GM19467 (cell line): ENCODE measurements around the gene REEP3.

Source experiments
- ATAC-seq: cut with Tn5 transposase; IDR thresholded peaks from one replicate; pipeline ENCODE4 v1.9.1; 2021; ENCODE audit warnings: mild to moderate bottlenecking, moderate library complexity; ENCODE audit not compliant: unreplicated experiment

The REEP3 gene

GRCh38 chr10:63505562-63505961 lies 15.6 kb upstream of the REEP3 start:
- no peak for ATAC-seq

GRCh38 chr10:63506554-63506953 lies 14.6 kb upstream of the REEP3 start:
- ATAC-seq: no peak

GRCh38 chr10:63515002-63515763 lies 6.0 kb upstream of the REEP3 start:
- ATAC-seq: no peak

DNA sequence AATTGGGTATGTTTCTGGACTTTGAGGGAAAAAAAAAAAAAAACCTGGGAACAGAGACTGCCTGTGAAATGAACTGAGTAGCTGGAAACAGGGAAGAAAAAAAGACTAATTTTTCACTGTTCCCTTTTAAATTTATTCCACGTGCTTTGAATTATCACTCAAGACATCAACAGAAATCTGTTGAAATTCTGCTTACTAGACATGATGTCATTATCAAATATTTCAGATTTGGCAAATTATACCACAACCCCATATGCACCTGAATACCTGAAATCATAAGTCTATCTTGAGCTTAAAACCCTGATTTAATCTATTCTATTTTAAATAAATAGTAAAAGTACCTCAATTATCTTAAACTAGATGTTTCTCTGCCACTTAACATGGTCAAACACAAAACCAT lies 5.0 kb upstream of the REEP3 start:
- ATAC-seq: no peak

DNA sequence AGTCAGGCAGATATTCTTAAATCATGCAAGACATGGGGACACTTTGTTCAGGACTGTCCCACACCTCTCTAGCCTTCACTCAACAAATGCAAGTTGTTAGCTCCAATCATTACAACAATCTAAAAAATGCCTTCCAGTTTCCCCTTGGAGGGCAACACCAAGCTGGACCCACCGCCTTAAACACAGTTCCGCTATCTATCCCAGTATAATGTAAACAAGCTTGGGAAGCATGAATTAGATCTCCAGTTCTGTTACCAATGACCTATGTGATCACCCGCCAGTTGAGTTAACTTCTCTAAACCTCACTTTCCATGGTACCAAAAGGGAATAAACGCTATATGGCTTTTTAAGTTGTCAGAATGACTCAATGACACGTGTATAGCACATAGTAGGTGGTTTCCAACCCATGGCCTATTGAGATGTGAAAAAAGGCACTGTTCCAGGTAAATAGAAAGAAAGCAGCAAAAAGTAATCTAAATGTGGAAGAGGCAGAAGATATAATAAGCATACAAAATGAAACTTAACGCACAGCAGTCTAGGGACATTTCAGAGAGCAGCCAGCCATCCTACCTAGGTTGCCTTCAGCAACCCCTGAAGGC lies 2.4 kb upstream of the REEP3 start:
- ATAC-seq: no peak

GRCh38 chr10:63521416-63522276 lies 445 bp downstream of the REEP3 start:
- ATAC-seq: peak; percentile 63

DNA sequence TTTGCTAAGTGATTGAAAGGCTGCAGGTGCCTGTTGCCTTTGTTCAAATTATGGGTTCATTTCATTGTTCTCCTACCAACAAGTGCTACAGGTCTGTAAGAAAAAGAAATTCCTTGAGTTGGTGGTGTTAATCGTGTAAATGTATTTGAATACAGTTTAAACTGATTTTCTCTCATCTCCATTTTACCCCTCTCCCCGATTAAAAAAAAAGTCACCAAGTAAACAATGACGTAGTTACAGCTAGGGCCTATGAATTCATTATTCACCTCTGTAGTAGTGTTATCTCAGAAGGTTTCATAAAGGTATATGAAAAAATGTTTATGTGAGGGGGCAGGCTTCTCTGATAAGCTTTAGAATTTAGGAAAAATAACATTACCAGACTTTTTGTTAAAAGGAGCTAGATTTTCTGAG lies 1.1 kb downstream of the REEP3 start:
- no peak for ATAC-seq

DNA sequence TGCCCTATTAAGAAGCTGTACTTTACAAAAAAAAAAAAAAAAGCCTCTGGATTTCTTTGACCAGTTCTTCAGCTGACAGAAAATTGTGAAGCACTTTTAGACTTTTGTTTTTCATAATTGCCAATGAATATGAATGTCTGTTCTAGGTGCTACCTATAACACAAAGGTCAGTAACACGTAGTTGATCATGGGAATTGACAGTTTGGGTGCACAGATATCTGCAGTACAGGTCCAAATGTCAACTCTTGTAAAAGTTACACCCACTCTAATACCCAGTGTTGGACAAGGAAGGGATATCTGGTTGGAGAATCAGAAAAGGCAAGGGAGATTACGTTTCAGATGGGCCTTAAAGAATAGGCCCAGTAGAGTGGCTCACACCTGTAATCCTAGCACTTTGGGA lies 1.8 kb downstream of the REEP3 start:
- no peak for ATAC-seq

DNA sequence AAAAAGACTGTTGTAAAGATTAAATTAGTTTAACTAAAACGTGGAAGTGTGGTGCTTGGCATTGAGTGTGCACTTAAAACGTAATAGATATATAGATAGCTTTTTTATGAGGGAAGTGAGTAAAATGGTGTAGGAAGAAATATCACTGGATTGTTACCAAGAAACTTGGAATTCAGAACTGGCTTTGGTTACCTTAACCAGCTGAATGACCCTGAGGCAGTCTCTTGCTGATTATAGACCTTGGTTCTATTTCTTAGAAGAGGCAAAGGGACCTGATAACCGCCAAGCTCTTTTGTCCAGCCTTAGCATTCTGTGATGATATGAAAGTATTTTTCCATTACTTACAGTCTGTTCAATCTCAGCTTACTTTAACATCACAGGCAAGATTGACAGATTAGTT lies 3.8 kb downstream of the REEP3 start:
- ATAC-seq: no peak

- ATAC-seq: no peak
Observed at GRCh38 chr10:63527401-63527800, 6.2 kb downstream of the REEP3 start.

DNA sequence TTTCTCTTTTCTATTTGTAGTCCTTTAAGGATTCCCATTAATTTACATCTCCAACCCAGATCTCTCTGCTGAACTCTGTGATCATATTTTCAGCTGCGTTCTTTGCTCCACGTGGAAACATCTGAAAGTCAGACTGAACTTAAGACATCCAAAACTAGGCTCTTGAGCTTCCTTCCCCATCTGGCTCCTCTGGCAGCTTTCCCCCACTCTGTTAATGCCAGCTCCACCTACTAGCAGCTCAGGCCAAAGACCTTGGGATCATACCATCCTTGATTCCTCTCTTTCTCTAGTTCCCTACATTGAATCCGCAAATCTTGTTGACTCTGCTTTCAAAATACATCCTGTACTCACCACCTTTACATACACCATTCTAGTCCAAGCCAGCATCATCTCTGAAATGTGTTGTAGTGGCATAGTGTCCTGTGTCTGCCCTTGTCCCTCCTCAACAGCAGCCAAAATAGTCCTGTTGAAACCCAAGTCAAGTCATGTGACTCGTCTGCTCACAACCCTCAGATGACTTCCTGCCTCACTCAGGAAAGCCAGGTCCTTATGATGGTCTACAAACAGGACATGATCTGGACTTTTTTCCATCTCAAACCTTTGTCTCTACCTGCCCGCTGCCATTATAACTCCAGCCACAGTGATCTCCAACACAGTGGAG lies 7.0 kb downstream of the REEP3 start:
- ATAC-seq: no peak

DNA sequence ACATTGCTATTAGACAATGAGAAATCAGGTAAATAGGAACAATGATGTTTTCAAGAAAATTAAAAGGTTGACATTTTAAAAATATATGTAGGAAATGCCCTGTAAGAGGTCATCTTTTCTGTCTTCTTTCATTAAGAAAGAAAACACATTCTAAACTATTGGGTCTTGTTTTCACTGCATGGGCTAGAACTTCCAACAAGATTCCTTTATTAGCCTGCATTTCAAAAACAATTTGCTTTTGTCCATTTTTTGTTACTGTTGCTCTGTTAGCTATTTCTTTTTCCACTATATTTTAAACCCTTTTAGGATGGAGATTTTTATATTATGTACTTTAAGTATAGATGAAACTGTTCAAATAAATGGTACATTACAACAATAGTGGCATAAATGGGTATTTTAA lies 9.2 kb downstream of the REEP3 start:
- no peak for ATAC-seq

- ATAC-seq: no peak
Observed at GRCh38 chr10:63534723-63535122, 13.5 kb downstream of the REEP3 start.

- no peak for ATAC-seq
Observed at GRCh38 chr10:63536698-63537097, 15.5 kb downstream of the REEP3 start.

DNA sequence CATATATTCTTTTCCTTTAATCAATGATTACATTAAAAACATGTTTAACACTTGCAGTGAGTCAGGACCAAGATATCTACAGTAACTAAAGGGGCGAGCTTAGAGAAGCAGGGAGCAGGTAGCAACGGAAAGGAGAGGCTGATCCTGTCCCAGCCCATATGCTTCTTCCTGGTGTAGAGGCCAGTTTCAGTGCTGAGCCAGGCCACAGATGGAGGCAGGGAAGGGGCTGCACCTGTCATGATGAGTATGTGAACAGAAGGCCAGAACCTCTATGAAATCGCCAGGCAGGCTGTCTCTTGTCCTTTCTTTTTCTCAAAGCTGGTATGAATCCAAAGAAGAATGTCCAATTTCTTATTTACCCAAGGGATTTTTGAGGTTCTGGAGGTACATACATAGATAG lies 16.3 kb downstream of the REEP3 start:
- no peak for ATAC-seq

GRCh38 chr10:63539377-63539776 lies 18.2 kb downstream of the REEP3 start:
- no peak for ATAC-seq

GRCh38 chr10:63539994-63540393 lies 18.8 kb downstream of the REEP3 start:
- ATAC-seq: no peak

- ATAC-seq: no peak
Observed at GRCh38 chr10:63542835-63543575, 21.8 kb downstream of the REEP3 start.

GRCh38 chr10:63543576-63543962 lies 22.4 kb downstream of the REEP3 start:
- no peak for ATAC-seq

DNA sequence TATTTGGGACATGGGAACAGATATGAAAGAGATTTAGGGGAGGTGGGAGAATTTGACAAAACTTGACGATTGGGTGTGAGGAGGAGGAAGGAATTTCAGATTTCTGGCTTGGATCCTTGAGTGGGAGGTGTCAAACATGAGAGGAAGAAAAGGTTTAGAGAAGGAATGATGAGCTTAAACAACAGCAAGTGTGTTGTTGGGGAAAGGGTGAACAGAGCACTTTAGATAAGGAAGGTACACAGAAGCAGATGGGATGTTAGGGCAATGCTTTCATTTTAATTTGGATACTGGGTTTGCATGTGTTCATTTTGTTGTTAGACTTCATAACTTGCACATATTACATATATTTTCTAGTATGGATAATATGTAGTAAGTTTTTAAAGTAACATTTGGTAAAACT lies 23.2 kb downstream of the REEP3 start:
- no peak for ATAC-seq
